A549 (cell line): ENCODE measurements around the gene COBLL1. TPM values are rescaled to one million over a fixed set of nuclear protein-coding genes. Genes with fewer than 3 reads are reported as not detected.

Source experiments
- ATAC-seq, 2 experiments: fragments of 200-7000 bp in 1 of 2; fragments of >200 bp in 1 of 2; cut with Nextera tagmentation in 1 of 2; cut with Tn5 transposase in 1 of 2; 3 replicates each; pipeline versions ENCODE4 v1.8.0 to v1.9.1; 2018 to 2020; ENCODE audit warnings: mild to moderate bottlenecking in 1 of 2, moderate library complexity in 1 of 2
- CTCF ChIA-PET: fragments of 300-600 bp; sonication (Branson Sonifier 250); formaldehyde crosslinking; extraction: SDS; loops from one replicate; lab custom pipeline; 2021; ENCODE audit warnings: antibody characterized with exemption, inconsistent platforms; lab: Yijun Ruan, JAX
- POLR2A ChIA-PET: fragments of 350-600 bp; formaldehyde crosslinking; extraction: SDS; loops from one replicate; lab custom pipeline; 2021; ENCODE audit warnings: antibody characterized with exemption, inconsistent platforms; lab: Yijun Ruan, JAX
- DNase-seq, 2 experiments: peaks; one replicate each; pipeline versions ENCODE4 v3.0.0 to v3.0.0-alpha.2; 2011 to 2016; ENCODE audit warnings: low read depth in 1 of 2, low spot score in 1 of 2
- FAIRE-seq: peaks from 2 replicates; lab custom pipeline; 2011; peaks lifted over from hg19 to GRCh38; lab: Jason Lieb, UNC
- H3K27ac ChIP-seq, 2 experiments: fragments of >200 bp; sonication (Bioruptor Twin); formaldehyde crosslinking; 3 replicates each; pipeline ENCODE4 v1.5.1; 2016 to 2017
- H3K4me1 ChIP-seq: fragments of >200 bp; sonication (Bioruptor Twin); formaldehyde crosslinking; 3 replicates; pipeline ENCODE4 v1.6.1; 2016
- H3K4me2 ChIP-seq: fragments of >200 bp; sonication (Bioruptor Twin); formaldehyde crosslinking; 3 replicates; pipeline ENCODE4 v1.6.1; 2016
- H3K4me3 ChIP-seq: fragments of >200 bp; sonication (Bioruptor Twin); formaldehyde crosslinking; 3 replicates; pipeline ENCODE4 v1.5.1; 2016
- H3K9me3 ChIP-seq: fragments of >200 bp; sonication (Bioruptor Twin); formaldehyde crosslinking; 3 replicates; pipeline ENCODE4 v1.6.1; 2016
- CHD2 ChIP-seq: fragments of 150-350 bp; IDR thresholded peaks from 2 replicates; pipeline ENCODE4 v1.6.1; 2014; ENCODE audit warnings: low read length; ENCODE audit not compliant: partially characterized antibody
- CHD4 ChIP-seq: fragments of 200-600 bp; sonication (generic); IDR thresholded peaks from 2 replicates; pipeline ENCODE4 v1.6.1; 2016; ENCODE audit warnings: antibody characterized with exemption, mild to moderate bottlenecking, borderline replicate concordance
- EHF ChIP-seq: fragments of 250-450 bp; sonication (Bioruptor Pico); IDR thresholded peaks from 2 replicates; pipeline ENCODE4 v1.5.0; 2020; ENCODE audit warnings: mild to moderate bottlenecking
- EP300 ChIP-seq, 2 experiments: fragments of >200 bp; sonication (Bioruptor Twin); formaldehyde crosslinking; IDR thresholded peaks; 2 replicates in 1 of 2; 3 replicates in 1 of 2; pipeline ENCODE4 v1.6.1; 2016 to 2017
- FOXS1 ChIP-seq: fragments of 250-450 bp; sonication (Bioruptor Pico); IDR thresholded peaks from 2 replicates; pipeline ENCODE4 v1.5.0; 2020; ENCODE audit warnings: mild to moderate bottlenecking, moderate library complexity
- GATA3 ChIP-seq: IDR thresholded peaks from 2 replicates; pipeline ENCODE4 v1.6.1; 2012; ENCODE audit warnings: borderline replicate concordance
- HDAC2 ChIP-seq: fragments of 200-600 bp; sonication (generic); IDR thresholded peaks from 2 replicates; pipeline ENCODE4 v1.6.1; 2016
- HOXA7 ChIP-seq: fragments of 250-450 bp; sonication (Bioruptor Pico); IDR thresholded peaks from 2 replicates; pipeline ENCODE4 v1.5.0; 2020; ENCODE audit warnings: mild to moderate bottlenecking, moderate library complexity
- KDM5A ChIP-seq: fragments of 200-600 bp; sonication (generic); IDR thresholded peaks from 2 replicates; pipeline ENCODE4 v1.6.1; 2016; ENCODE audit warnings: antibody characterized with exemption, mild to moderate bottlenecking
- MAZ ChIP-seq: fragments of 150-350 bp; IDR thresholded peaks from 2 replicates; pipeline ENCODE4 v1.6.1; 2014; ENCODE audit warnings: antibody characterized with exemption, low read depth, low read length, borderline replicate concordance
- NR3C1 ChIP-seq: fragments of >200 bp; sonication (Bioruptor Twin); formaldehyde crosslinking; IDR thresholded peaks from 3 replicates; pipeline ENCODE4 v1.6.1; 2017
- POLR2A ChIP-seq: IDR thresholded peaks from 2 replicates; pipeline ENCODE4 v1.6.1; 2012; ENCODE audit warnings: mild to moderate bottlenecking, low read length
- POLR2AphosphoS2 ChIP-seq: conservative IDR thresholded peaks from 2 replicates; pipeline ENCODE4 v1.6.1; 2012; ENCODE audit warnings: low read length, improper control_type of control experiment, inconsistent platforms
- RAD21 ChIP-seq, 2 experiments: fragments of >200 bp in 1 of 2; sonication (Bioruptor Twin) in 1 of 2; formaldehyde crosslinking in 1 of 2; IDR thresholded peaks in 1 of 2; conservative IDR thresholded peaks in 1 of 2; 2 replicates in 1 of 2; 3 replicates in 1 of 2; pipeline ENCODE4 v1.6.1; 2012 to 2018; ENCODE audit warnings: inconsistent platforms in 1 of 2
- RNF2 ChIP-seq: fragments of 200-600 bp; sonication (generic); IDR thresholded peaks from 2 replicates; pipeline ENCODE4 v1.6.1; 2016; ENCODE audit warnings: low read depth, mild to moderate bottlenecking, antibody characterized with exemption, moderate library complexity, borderline replicate concordance
- SMC3 ChIP-seq: fragments of >200 bp; sonication (Bioruptor Twin); formaldehyde crosslinking; IDR thresholded peaks from 3 replicates; pipeline ENCODE4 v1.6.1; 2018; ENCODE audit warnings: inconsistent platforms
- ZC3H11A ChIP-seq: fragments of 450-650 bp; IDR thresholded peaks from 2 replicates; pipeline ENCODE4 v1.6.1; 2014; ENCODE audit warnings: antibody characterized with exemption, mild to moderate bottlenecking
- ZFP36 ChIP-seq: fragments of 450-650 bp; IDR thresholded peaks from 2 replicates; pipeline ENCODE4 v1.6.1; 2014; ENCODE audit warnings: borderline replicate concordance; ENCODE audit not compliant: partially characterized antibody
- ZNF302 ChIP-seq: fragments of 250-450 bp; sonication (Bioruptor Pico); IDR thresholded peaks from 2 replicates; pipeline ENCODE4 v1.9.0; 2021; ENCODE audit warnings: inconsistent platforms, mild to moderate bottlenecking, moderate library complexity
- WGBS: methylation state at CpG from one replicate; pipeline ENCODE4 v1.1.6; 2017; ENCODE audit errors: missing lambda C conversion rate; 5-methylcytosine and 5-hydroxymethylcytosine counted together
- polyA plus RNA-seq, 4 experiments: library from polyadenylated mRNA; depleted of rRNA in 3 of 4; stranded (reverse); fragments of >200 nt; fragmentation: RNase III in 1 of 4; extraction: RNeasy Plus Mini Kit Qiagen cat#74134 plus additional on column Dnase treatment in 1 of 4; gene quantifications; 2 replicates in 3 of 4; 3 replicates in 1 of 4; pipeline ENCODE4 v1.2.3, GENCODE V29; 2011 to 2017
- TF ChIP-seq, protein P1 (sequence below): fragments of >200 bp; sonication (Bioruptor Twin); formaldehyde crosslinking; IDR thresholded peaks from 3 replicates; pipeline ENCODE4 v1.5.1; 2016
- TF ChIP-seq, protein P2 (sequence below): fragments of 200-600 bp; sonication (generic); IDR thresholded peaks from 2 replicates; pipeline ENCODE4 v1.6.1; 2016; ENCODE audit warnings: antibody characterized with exemption, mild to moderate bottlenecking, moderate library complexity
- TF ChIP-seq, protein P3 (sequence below): IDR thresholded peaks from 2 replicates; pipeline ENCODE4 v1.6.1; 2012

COBLL1 gene
- polyA plus RNA-seq, 2 of the 4 experiments (the other 2 are of a cell fraction): 2.6 to 5.3 TPM

DNA sequence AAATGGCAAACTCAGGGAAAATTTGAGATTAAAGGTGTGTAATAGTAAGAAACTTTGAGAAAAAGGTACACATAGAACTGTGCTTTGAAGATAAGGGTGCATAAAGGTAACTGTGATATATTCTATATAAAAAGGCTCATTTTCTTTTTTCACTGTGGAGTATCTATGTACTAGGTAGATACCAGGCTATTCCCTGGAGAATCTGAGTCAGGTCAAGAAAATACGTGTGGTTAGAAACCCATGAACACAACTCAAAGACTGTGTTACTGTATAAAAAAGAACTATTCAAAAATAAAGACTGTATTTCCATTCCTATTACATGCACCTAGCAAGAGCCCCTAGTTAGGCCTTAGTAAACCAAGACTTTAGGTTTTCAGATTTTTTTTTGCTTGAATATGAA lies 120.2 kb downstream of the COBLL1 start:
- H3K4me2 ChIP-seq: no peak overlapping the region
- no peak for DNase-seq
- no peak for FAIRE-seq
- no peak overlapping the region for H3K4me3 ChIP-seq
- H3K9me3 ChIP-seq: no peaks in the 10 kb centered on the region
- H3K27ac ChIP-seq: no peak overlapping the region
- TF ChIP-seq EHF (CRISPR knock-in tag) (no peak), NR3C1 (no peak), POLR2A (no peak)
- TF ChIP-seq, all 56 proteins: peak for 0
- 93% methylated on average over 1 of the region's 1 CpG for WGBS
- ChIA-PET POLR2A (no interaction called here), CTCF (no interaction called here)
- H3K4me1 ChIP-seq: peaks cover 11% of the 10 kb centered on the region
- no peak for ATAC-seq

DNA sequence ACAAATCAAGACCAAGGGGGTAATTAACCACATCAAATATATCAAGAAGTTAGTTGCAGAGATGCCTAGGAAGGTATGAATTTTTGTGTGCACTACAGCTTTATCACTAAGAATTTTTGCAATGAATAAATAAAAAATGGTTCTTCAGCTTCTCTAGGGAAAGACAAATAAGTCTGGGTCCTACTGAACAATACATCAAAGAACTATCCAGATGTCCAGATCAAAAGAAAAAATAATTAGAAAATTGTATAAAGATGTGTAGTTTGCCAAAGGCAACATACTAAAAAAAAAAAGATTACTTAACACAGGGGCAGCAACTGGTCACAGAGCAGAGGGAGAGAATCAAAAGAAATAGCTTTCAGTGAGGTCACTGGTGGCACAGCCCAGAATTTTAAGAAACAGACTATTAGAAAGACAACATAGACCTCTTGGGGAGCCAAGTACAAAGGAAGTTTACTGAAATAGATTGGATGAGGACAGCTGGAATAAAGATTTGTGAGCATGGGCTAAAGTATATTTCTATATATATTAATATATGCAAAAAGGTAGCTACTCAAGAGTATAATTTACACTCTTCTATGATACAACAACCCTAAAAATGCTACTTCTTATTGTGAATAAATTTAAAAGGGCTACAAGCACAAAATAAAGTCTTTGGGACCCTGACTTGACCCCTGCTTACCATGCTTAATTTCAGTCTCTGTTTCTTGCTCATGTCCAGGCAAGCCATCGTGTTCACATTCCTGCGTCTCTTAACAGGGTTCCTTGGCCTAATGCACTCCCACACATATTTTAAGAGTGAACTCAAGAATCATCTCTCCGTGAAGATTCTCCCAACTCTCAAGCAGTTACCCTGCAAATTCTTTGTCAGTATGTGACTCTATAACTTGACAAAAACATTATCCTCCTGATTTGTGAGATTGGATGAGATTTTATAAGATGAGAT lies 121.4 kb downstream of the COBLL1 start:
- ATAC-seq: no peak
- CTCF ChIA-PET: interaction anchor here (1.0 to 2.3 kb wide), 3 partner anchors 10 to 160 kb away, joined by 3 to 9 read pairs (median 3); no protein-coding TSS in a partner anchor

DNA sequence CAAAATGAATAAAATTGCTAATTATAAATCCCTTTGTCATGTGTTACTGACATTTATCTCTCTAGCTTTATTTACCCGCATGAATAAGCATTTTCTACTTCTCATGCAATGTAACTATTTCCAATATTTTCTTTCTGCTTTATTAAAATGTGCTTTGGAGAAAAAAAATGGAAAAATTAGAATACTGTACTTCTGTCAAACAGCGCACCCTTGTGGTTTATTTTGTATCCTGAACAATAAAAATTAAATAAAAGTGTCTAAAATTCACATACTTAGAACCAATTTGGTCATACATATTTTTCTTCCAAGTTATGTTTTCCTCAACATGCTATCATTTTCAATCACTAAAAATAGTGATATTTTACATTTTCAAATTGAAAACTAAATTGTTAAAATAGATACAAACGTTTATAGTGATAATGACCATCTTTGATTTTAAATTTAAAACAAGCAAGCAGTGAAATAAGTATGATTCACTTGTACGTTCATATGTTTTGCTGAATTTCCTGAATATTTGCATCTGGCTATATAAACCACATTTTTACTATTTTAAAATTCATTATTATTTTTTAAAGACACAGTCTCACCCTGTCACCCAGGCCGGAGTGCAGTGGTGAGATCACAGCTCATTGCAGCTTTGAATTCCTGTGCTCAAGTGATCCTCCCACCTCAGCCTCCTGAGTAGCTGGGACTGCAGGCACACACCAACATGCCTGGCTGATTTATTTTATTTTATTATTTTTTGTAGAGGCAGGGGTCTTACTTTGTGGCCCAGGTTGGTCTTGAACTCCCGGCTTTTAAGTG lies 124.4 kb downstream of the COBLL1 start:
- TF ChIP-seq GATA3 (0 out of 2 replicates have a peak, but pooled peaks have one; percentile 22), RAD21 (conservative IDR thresholded peaks at IDR 0.05 in 1 of 2, IDR thresholded peaks at IDR 0.05 in 1 of 2) (peak; percentile 85 to 93), SMC3 (peak; percentile 86), ZNF302 (CRISPR knock-in tag) (no peak)
- TF ChIP-seq, protein P1, sequence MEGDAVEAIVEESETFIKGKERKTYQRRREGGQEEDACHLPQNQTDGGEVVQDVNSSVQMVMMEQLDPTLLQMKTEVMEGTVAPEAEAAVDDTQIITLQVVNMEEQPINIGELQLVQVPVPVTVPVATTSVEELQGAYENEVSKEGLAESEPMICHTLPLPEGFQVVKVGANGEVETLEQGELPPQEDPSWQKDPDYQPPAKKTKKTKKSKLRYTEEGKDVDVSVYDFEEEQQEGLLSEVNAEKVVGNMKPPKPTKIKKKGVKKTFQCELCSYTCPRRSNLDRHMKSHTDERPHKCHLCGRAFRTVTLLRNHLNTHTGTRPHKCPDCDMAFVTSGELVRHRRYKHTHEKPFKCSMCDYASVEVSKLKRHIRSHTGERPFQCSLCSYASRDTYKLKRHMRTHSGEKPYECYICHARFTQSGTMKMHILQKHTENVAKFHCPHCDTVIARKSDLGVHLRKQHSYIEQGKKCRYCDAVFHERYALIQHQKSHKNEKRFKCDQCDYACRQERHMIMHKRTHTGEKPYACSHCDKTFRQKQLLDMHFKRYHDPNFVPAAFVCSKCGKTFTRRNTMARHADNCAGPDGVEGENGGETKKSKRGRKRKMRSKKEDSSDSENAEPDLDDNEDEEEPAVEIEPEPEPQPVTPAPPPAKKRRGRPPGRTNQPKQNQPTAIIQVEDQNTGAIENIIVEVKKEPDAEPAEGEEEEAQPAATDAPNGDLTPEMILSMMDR: peak; percentile 85
- ChIA-PET CTCF (interaction anchor here (0.6 to 2.1 kb wide), 21 partner anchors 9 to 1548 kb away, joined by 3 to 25 read pairs (median 4); no protein-coding TSS in a partner anchor), POLR2A (no interaction called here)
- Histone ChIP-seq H3K4me3 (no peak overlapping the region), H3K9me3 (no peaks in the 10 kb centered on the region), H3K27ac (peak overlapping the region; percentile 51 to 98), H3K4me2 (peak overlapping the region; percentile 55), H3K4me1 (peaks cover 53% of the 10 kb centered on the region)
- WGBS: 31% methylated on average over 6 of the region's 6 CpGs
- FAIRE-seq (peak; percentile 7), ATAC-seq (no peak), DNase-seq (peak in 1 of 2 experiments; percentile 54)

More for the DNA sequence above, 121.4 kb downstream of the COBLL1 start:
- DNase-seq: no peak
- POLR2A ChIA-PET: interaction anchor here (0.8 kb wide), 1 partner anchor 17 kb away, joined by 3 read pairs; no protein-coding TSS in a partner anchor
- H3K4me3 ChIP-seq: no peak overlapping the region
- 80% methylated on average over 3 of the region's 3 CpGs for WGBS
- peaks cover 22% of the 10 kb centered on the region for H3K4me1 ChIP-seq
- H3K9me3 ChIP-seq: no peaks in the 10 kb centered on the region
- no peak for FAIRE-seq
- peak overlapping the region in 1 of 2 experiments; percentile 64; a peak in 1 of 6 replicates for H3K27ac ChIP-seq
- no peak overlapping the region for H3K4me2 ChIP-seq
- TF ChIP-seq CHD2 (no peak), ZC3H11A (no peak), RNF2 (no peak), HDAC2 (no peak), POLR2AphosphoS2 (no peak), ZFP36 (no peak), MAZ (no peak), EP300 (IDR thresholded peaks at IDR 0.05) (no peak), KDM5A (no peak), CHD4 (no peak), HOXA7 (CRISPR knock-in tag) (no peak), FOXS1 (CRISPR knock-in tag) (no peak)
- TF ChIP-seq, protein P2, sequence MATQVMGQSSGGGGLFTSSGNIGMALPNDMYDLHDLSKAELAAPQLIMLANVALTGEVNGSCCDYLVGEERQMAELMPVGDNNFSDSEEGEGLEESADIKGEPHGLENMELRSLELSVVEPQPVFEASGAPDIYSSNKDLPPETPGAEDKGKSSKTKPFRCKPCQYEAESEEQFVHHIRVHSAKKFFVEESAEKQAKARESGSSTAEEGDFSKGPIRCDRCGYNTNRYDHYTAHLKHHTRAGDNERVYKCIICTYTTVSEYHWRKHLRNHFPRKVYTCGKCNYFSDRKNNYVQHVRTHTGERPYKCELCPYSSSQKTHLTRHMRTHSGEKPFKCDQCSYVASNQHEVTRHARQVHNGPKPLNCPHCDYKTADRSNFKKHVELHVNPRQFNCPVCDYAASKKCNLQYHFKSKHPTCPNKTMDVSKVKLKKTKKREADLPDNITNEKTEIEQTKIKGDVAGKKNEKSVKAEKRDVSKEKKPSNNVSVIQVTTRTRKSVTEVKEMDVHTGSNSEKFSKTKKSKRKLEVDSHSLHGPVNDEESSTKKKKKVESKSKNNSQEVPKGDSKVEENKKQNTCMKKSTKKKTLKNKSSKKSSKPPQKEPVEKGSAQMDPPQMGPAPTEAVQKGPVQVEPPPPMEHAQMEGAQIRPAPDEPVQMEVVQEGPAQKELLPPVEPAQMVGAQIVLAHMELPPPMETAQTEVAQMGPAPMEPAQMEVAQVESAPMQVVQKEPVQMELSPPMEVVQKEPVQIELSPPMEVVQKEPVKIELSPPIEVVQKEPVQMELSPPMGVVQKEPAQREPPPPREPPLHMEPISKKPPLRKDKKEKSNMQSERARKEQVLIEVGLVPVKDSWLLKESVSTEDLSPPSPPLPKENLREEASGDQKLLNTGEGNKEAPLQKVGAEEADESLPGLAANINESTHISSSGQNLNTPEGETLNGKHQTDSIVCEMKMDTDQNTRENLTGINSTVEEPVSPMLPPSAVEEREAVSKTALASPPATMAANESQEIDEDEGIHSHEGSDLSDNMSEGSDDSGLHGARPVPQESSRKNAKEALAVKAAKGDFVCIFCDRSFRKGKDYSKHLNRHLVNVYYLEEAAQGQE: no peak
- TF ChIP-seq, protein P3, sequence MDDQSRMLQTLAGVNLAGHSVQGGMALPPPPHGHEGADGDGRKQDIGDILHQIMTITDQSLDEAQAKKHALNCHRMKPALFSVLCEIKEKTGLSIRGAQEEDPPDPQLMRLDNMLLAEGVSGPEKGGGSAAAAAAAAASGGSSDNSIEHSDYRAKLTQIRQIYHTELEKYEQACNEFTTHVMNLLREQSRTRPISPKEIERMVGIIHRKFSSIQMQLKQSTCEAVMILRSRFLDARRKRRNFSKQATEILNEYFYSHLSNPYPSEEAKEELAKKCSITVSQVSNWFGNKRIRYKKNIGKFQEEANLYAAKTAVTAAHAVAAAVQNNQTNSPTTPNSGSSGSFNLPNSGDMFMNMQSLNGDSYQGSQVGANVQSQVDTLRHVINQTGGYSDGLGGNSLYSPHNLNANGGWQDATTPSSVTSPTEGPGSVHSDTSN: no peak
